ENCODE data around the gene FGF13. TPM values are rescaled to one million over a fixed set of nuclear protein-coding genes. Genes with fewer than 3 reads are reported as not detected.

Gene FGF13
- not detected in 2 replicates for total RNA-seq (2014; rRNA removed; shearing (Covaris generic); ENCODE audit: low replicate concordance)

DNA sequence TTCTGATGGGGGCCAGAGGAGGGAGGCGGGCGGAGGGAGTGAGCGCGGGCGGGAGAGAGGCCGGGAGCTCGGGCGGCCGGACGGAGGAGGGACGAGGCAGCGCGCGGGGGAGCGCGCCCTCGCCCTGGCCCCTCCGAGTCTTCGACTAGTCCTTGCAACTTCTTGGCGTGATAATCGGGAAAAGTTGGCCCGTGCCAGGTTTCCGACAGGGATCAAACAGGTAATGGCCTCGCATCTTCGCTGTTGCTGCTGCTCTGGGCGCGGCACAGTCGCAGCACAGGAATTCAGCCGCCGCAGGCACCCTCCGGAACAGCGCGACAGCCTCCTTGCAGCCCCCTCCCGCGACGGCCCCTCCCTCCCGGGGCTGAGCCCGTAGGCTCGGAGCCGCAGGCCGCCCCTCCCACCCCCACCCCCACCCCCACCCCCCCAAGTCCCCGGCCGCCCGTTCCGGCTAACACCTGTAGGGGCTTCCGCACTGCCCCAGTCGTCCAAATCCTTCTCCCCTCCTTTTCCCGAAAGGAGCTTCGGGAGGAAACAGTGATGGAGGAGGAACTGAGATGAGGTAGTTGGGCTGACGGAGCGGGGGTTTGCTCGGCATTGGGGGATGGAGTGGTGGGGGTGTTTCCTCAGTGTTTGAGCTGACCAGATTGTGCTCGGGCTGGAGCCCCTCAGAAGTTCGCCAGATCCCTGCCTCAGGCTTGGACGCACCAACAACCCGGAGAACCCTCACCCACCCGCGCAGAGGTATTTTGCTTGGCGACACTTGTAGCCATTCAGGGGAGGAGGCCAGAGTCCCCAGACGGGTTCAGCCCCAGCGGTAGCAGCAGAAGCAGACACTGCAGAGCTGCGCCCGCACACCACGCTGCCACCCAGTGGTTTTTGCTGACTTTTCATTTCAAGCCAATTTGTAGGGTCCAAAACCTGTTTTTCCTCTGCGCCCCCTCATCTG is at the start of gene FGF13:
Gene FGF13, minus strand, starts transcription at position 319 of the 949 bp plus-strand sequence. CDS start 714 bp downstream, outside the sequence.
- Histone ChIP-seq H3K4me1 (ENCODE audit: low read length) (no peaks in the 10 kb centered on the region), H3K4me2 (ENCODE audit: low read depth, low read length, poor library complexity, severe bottlenecking) (no peak within 1 kb of the TSS), H3K27ac (ENCODE audit: low read length) (no peak within 1 kb of the TSS), H3K9me3 (ENCODE audit: low read length) (no peaks in the 10 kb centered on the region), H4K20me1 (ENCODE audit: insufficient read depth, low read depth, low read length) (no peaks in the 10 kb centered on the region), H2AFZ (ENCODE audit: low read length) (no peak within 1 kb of the TSS), H3K36me3 (ENCODE audit: insufficient read depth, low read length) (no peaks in the 10 kb centered on the region), H3K9me2 (replicated peaks; ENCODE audit: insufficient read depth, low read length) (no peaks in the 10 kb centered on the region), H3K9ac (ENCODE audit: low read length) (no peak within 1 kb of the TSS), H3K4me3 (ENCODE audit: low read length) (no peak within 1 kb of the TSS), H3K79me2 (ENCODE audit: low read length) (no peaks in the 10 kb centered on the region), H3K27me3 (ENCODE audit: low read length) (no peaks in the 10 kb centered on the region)
- peak; percentile 49 for DNase-seq

- Histone ChIP-seq H4K20me1 (ENCODE audit: insufficient read depth, low read depth, low read length) (no peaks in the 10 kb centered on the region), H3K9me2 (replicated peaks; ENCODE audit: insufficient read depth, low read length) (no peaks in the 10 kb centered on the region), H3K27me3 (ENCODE audit: low read length) (no peaks in the 10 kb centered on the region), H2AFZ (ENCODE audit: low read length) (no peak overlapping the region), H3K4me3 (ENCODE audit: low read length) (no peak overlapping the region), H3K9ac (ENCODE audit: low read length) (no peak overlapping the region), H3K4me1 (ENCODE audit: low read length) (no peaks in the 10 kb centered on the region), H3K36me3 (ENCODE audit: insufficient read depth, low read length) (no peaks in the 10 kb centered on the region), H3K4me2 (ENCODE audit: low read depth, low read length, poor library complexity, severe bottlenecking) (no peak overlapping the region), H3K9me3 (ENCODE audit: low read length) (no peaks in the 10 kb centered on the region), H3K27ac (ENCODE audit: low read length) (no peak overlapping the region), H3K79me2 (ENCODE audit: low read length) (no peaks in the 10 kb centered on the region)
- DNase-seq: no peak
These were observed 47.9 kb upstream of the FGF13 start for GRCh38 chrX:138759217-138759943.

DNA sequence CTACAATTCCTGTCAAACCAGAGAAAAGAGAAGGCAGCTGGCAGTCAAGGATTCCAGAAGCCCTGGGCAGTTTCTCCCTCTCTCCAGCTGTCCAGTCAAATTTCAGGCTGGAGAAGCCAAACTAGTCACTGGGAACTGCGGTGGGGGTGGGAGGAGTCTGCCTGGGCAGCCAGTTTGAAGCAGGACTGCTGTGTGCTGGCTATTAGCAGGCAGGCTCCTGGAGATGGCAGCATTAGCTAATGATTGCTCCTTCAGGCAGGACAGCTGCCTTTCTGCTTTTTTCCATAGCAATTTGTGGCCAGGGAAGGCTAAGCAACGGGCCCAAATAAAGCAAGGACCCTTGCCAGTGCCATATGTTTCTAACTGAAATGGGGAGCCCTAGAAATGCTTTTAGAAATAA is 44.7 kb upstream of the FGF13 start:
- DNase-seq: no peak
- no peaks in the 10 kb centered on the region for H3K79me2 ChIP-seq (ENCODE audit: low read length)
- H3K9me3 ChIP-seq (ENCODE audit: low read length): no peaks in the 10 kb centered on the region
- H2AFZ ChIP-seq (ENCODE audit: low read length): no peak overlapping the region
- no peak overlapping the region for H3K27ac ChIP-seq (ENCODE audit: low read length)
- no peaks in the 10 kb centered on the region for H3K27me3 ChIP-seq (ENCODE audit: low read length)
- no peaks in the 10 kb centered on the region for H3K36me3 ChIP-seq (ENCODE audit: insufficient read depth, low read length)
- H3K4me2 ChIP-seq (ENCODE audit: low read depth, low read length, poor library complexity, severe bottlenecking): no peak overlapping the region
- no peaks in the 10 kb centered on the region for H3K9me2 ChIP-seq (replicated peaks; ENCODE audit: insufficient read depth, low read length)
- H3K4me1 ChIP-seq (ENCODE audit: low read length): no peaks in the 10 kb centered on the region
- H3K4me3 ChIP-seq (ENCODE audit: low read length): no peak overlapping the region
- no peaks in the 10 kb centered on the region for H4K20me1 ChIP-seq (ENCODE audit: insufficient read depth, low read depth, low read length)
- H3K9ac ChIP-seq (ENCODE audit: low read length): no peak overlapping the region

DNA sequence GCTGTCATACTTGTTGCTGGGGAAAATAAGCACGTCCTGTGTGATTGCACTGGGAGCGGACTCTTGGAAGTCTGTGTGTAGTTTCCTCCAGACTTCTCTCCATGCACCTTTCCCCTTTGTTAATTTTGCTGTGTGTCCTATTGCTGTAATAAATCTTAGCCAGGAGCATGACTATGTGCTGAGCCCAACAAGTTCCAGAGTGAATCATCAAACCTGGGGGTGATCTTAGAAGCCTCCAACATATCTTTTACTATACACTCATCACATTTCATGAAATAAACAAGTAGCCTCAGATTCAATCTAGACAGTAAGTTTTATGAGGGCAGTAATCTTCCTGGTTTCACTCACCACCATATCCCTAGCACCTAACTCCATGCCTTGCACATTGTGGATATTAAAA is 43.3 kb upstream of the FGF13 start:
- H3K27me3 ChIP-seq (ENCODE audit: low read length): no peaks in the 10 kb centered on the region

GRCh38 chrX:138748480-138748879 is 37.0 kb upstream of the FGF13 start:
- Histone ChIP-seq H3K9ac (ENCODE audit: low read length) (no peak overlapping the region), H3K4me2 (ENCODE audit: low read depth, low read length, poor library complexity, severe bottlenecking) (no peak overlapping the region), H3K4me1 (ENCODE audit: low read length) (no peaks in the 10 kb centered on the region), H3K9me2 (replicated peaks; ENCODE audit: insufficient read depth, low read length) (no peaks in the 10 kb centered on the region), H3K36me3 (ENCODE audit: insufficient read depth, low read length) (no peaks in the 10 kb centered on the region), H2AFZ (ENCODE audit: low read length) (no peak overlapping the region), H3K27ac (ENCODE audit: low read length) (no peak overlapping the region), H4K20me1 (ENCODE audit: insufficient read depth, low read depth, low read length) (no peaks in the 10 kb centered on the region), H3K79me2 (ENCODE audit: low read length) (no peaks in the 10 kb centered on the region), H3K9me3 (ENCODE audit: low read length) (no peaks in the 10 kb centered on the region), H3K27me3 (ENCODE audit: low read length) (no peaks in the 10 kb centered on the region), H3K4me3 (ENCODE audit: low read length) (no peak overlapping the region)
- peak; percentile 74 for DNase-seq

More for the DNA sequence above, 43.3 kb upstream of the FGF13 start:
- H3K9ac ChIP-seq (ENCODE audit: low read length): no peak overlapping the region
- H3K9me3 ChIP-seq (ENCODE audit: low read length): no peaks in the 10 kb centered on the region
- DNase-seq: no peak
- H3K79me2 ChIP-seq (ENCODE audit: low read length): no peaks in the 10 kb centered on the region
- H2AFZ ChIP-seq (ENCODE audit: low read length): no peak overlapping the region
- H3K4me1 ChIP-seq (ENCODE audit: low read length): no peaks in the 10 kb centered on the region
- no peaks in the 10 kb centered on the region for H4K20me1 ChIP-seq (ENCODE audit: insufficient read depth, low read depth, low read length)
- H3K27ac ChIP-seq (ENCODE audit: low read length): no peak overlapping the region
- no peak overlapping the region for H3K4me3 ChIP-seq (ENCODE audit: low read length)
- H3K4me2 ChIP-seq (ENCODE audit: low read depth, low read length, poor library complexity, severe bottlenecking): no peak overlapping the region
- H3K36me3 ChIP-seq (ENCODE audit: insufficient read depth, low read length): no peaks in the 10 kb centered on the region
- no peaks in the 10 kb centered on the region for H3K9me2 ChIP-seq (replicated peaks; ENCODE audit: insufficient read depth, low read length)

GRCh38 chrX:138745196-138745595 is 33.7 kb upstream of the FGF13 start:
- H3K36me3 ChIP-seq (ENCODE audit: insufficient read depth, low read length): no peaks in the 10 kb centered on the region
- no peaks in the 10 kb centered on the region for H3K9me2 ChIP-seq (replicated peaks; ENCODE audit: insufficient read depth, low read length)
- H4K20me1 ChIP-seq (ENCODE audit: insufficient read depth, low read depth, low read length): no peaks in the 10 kb centered on the region
- no peaks in the 10 kb centered on the region for H3K79me2 ChIP-seq (ENCODE audit: low read length)
- peak; percentile 86 for DNase-seq
- no peak overlapping the region for H2AFZ ChIP-seq (ENCODE audit: low read length)
- H3K4me2 ChIP-seq (ENCODE audit: low read depth, low read length, poor library complexity, severe bottlenecking): no peak overlapping the region
- no peak overlapping the region for H3K27ac ChIP-seq (ENCODE audit: low read length)
- H3K4me3 ChIP-seq (ENCODE audit: low read length): no peak overlapping the region
- H3K27me3 ChIP-seq (ENCODE audit: low read length): no peaks in the 10 kb centered on the region
- H3K9ac ChIP-seq (ENCODE audit: low read length): no peak overlapping the region
- no peaks in the 10 kb centered on the region for H3K9me3 ChIP-seq (ENCODE audit: low read length)
- no peaks in the 10 kb centered on the region for H3K4me1 ChIP-seq (ENCODE audit: low read length)

DNA sequence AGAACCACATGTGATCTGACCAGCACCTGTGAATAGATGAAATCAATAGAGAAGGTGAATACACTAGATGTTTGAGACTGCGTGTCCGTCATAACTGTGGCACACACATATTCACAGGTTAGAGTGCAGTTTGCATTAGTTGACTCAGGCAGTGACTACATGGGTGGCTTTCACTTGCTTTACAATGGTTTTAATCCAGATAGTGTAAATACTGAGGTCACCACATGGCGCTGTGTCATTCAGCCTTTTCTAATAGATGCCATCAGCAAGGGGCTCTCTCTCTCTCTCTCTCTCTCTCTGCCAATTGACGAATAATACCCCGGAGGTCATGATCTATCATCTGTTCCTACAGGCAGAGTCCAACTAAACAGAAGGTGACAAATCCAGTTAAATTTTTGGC is 30.7 kb upstream of the FGF13 start:
- no peaks in the 10 kb centered on the region for H3K4me1 ChIP-seq (ENCODE audit: low read length)
- no peak overlapping the region for H2AFZ ChIP-seq (ENCODE audit: low read length)
- H3K9ac ChIP-seq (ENCODE audit: low read length): no peak overlapping the region
- H3K9me3 ChIP-seq (ENCODE audit: low read length): no peaks in the 10 kb centered on the region
- no peak overlapping the region for H3K27ac ChIP-seq (ENCODE audit: low read length)
- no peak overlapping the region for H3K4me3 ChIP-seq (ENCODE audit: low read length)
- no peaks in the 10 kb centered on the region for H4K20me1 ChIP-seq (ENCODE audit: insufficient read depth, low read depth, low read length)
- H3K4me2 ChIP-seq (ENCODE audit: low read depth, low read length, poor library complexity, severe bottlenecking): no peak overlapping the region
- H3K79me2 ChIP-seq (ENCODE audit: low read length): no peaks in the 10 kb centered on the region
- no peaks in the 10 kb centered on the region for H3K27me3 ChIP-seq (ENCODE audit: low read length)
- H3K9me2 ChIP-seq (replicated peaks; ENCODE audit: insufficient read depth, low read length): no peaks in the 10 kb centered on the region
- H3K36me3 ChIP-seq (ENCODE audit: insufficient read depth, low read length): no peaks in the 10 kb centered on the region
- no peak for DNase-seq

DNA sequence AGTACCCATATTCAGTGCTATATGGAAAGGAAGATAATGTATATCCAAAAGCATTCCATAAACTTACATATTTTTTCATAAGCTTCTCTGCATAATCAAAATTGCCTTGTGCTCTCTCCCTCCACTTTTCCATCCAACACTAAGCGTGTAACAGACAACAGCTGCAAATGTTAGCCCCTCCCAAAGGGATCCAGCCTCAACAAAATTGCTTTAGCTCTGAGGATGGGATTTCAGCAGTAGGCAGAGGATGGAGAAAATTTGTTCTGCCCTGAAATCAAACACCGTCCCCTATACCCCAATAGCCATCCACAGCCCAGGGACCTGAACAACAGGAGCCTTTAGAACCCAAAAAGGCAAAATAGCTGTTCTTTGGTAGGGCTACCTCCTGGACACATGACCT is 28.8 kb upstream of the FGF13 start:
- H3K9me2 ChIP-seq (replicated peaks; ENCODE audit: insufficient read depth, low read length): no peaks in the 10 kb centered on the region
- H4K20me1 ChIP-seq (ENCODE audit: insufficient read depth, low read depth, low read length): no peaks in the 10 kb centered on the region
- H3K79me2 ChIP-seq (ENCODE audit: low read length): no peaks in the 10 kb centered on the region
- no peak overlapping the region for H3K27ac ChIP-seq (ENCODE audit: low read length)
- no peaks in the 10 kb centered on the region for H3K4me1 ChIP-seq (ENCODE audit: low read length)
- H3K9me3 ChIP-seq (ENCODE audit: low read length): no peaks in the 10 kb centered on the region
- H3K4me2 ChIP-seq (ENCODE audit: low read depth, low read length, poor library complexity, severe bottlenecking): no peak overlapping the region
- DNase-seq: no peak
- no peak overlapping the region for H3K9ac ChIP-seq (ENCODE audit: low read length)
- H2AFZ ChIP-seq (ENCODE audit: low read length): no peak overlapping the region
- H3K27me3 ChIP-seq (ENCODE audit: low read length): no peaks in the 10 kb centered on the region
- no peak overlapping the region for H3K4me3 ChIP-seq (ENCODE audit: low read length)
- no peaks in the 10 kb centered on the region for H3K36me3 ChIP-seq (ENCODE audit: insufficient read depth, low read length)

All from Karpas-422 (cell line).